GM12891 (cell line): ENCODE results near the gene SRCIN1.

Experiments
- POLR2A ChIP-seq: IDR thresholded peaks from 2 replicates; pipeline ENCODE4 v1.6.1; 2011; ENCODE audit warnings: low read depth, low read length, control low read depth
- POLR2AphosphoS5 ChIP-seq: IDR thresholded peaks from 2 replicates; pipeline ENCODE4 v1.6.1; 2011; ENCODE audit warnings: low read depth, low read length, control low read depth

GRCh38 chr17:38606646-38607611, 1.2 kb upstream of the SRCIN1 start:
- TF ChIP-seq POLR2A (no peak), POLR2AphosphoS5 (no peak)
